Activated B cell treated with CpG ODN at 0.5 μM for 24 hours (primary cell): ENCODE results near the gene ZNF140. TPM values are rescaled to one million over a fixed set of nuclear protein-coding genes. Genes with fewer than 3 reads are reported as not detected.

Experiments used
- ATAC-seq: fragments of 200-7000 bp; cut with Tn5 transposase; one replicate; pipeline ENCODE4 v1.10.0; 2021; ENCODE audit warnings: low read depth, mild to moderate bottlenecking, moderate library complexity
- CTCF ChIA-PET: fragments of 350-600 bp; sonication (Branson Sonifier 250); formaldehyde crosslinking; loops from one replicate; lab custom pipeline; 2021; ENCODE audit warnings: antibody characterized with exemption; lab: Charles Lee
- POLR2A ChIA-PET: fragments of 350-600 bp; sonication (Branson Sonifier 250); formaldehyde crosslinking; loops from one replicate; lab custom pipeline; 2021; ENCODE audit warnings: antibody characterized with exemption; lab: Charles Lee
- DNase-seq: peaks from one replicate; pipeline ENCODE4 v3.0.0; 2022
- H3K27ac Mint-ChIP-seq: one replicate; pipeline ENCODE4 v1.8.0; 2020; ENCODE audit warnings: mixed read lengths
- H3K27me3 Mint-ChIP-seq: one replicate; pipeline ENCODE4 v1.8.0; 2021; ENCODE audit warnings: mixed read lengths
- H3K36me3 Mint-ChIP-seq: one replicate; pipeline ENCODE4 v1.8.0; 2021; ENCODE audit warnings: low read depth, mixed read lengths
- H3K4me1 Mint-ChIP-seq: one replicate; pipeline ENCODE4 v1.8.0; 2021; ENCODE audit warnings: mixed read lengths
- H3K4me3 Mint-ChIP-seq: one replicate; pipeline ENCODE4 v1.8.0; 2020; ENCODE audit warnings: mild to moderate bottlenecking, mixed read lengths
- H3K9me3 Mint-ChIP-seq: one replicate; pipeline ENCODE4 v1.8.0; 2020; ENCODE audit warnings: mixed read lengths
- CTCF ChIP-seq: fragments of 200-600 bp; IDR thresholded peaks from one replicate; pipeline ENCODE4 v1.8.0; 2022; ENCODE audit warnings: antibody characterized with exemption, mild to moderate bottlenecking
- intact Hi-C: fragments of 100-400 bp; cut with micrococcal nuclease; formaldehyde crosslinking; loops from one replicate; pipeline ENCODE4 v1.15.1; 2024
- total RNA-seq: library from RNA; stranded (reverse); gene quantifications from 2 replicates; pipeline ENCODE4 v1.2.3, GENCODE V29; 2022

ZNF140 gene
- total RNA-seq, 1 donor from 2014 or later, result 20.6 TPM

- Mint-ChIP-seq H3K4me3 (no peak overlapping the region), H3K27ac (no peak overlapping the region), H3K27me3 (no peaks in the 10 kb centered on the region), H3K36me3 (peaks cover 69% of the 10 kb centered on the region), H3K4me1 (no peaks in the 10 kb centered on the region), H3K9me3 (peaks cover 33% of the 10 kb centered on the region)
- ChIA-PET CTCF (no interaction called here), POLR2A (interaction anchor here (1.0 kb wide), 1 partner anchor 71 kb away, joined by 3 read pairs; no protein-coding TSS in a partner anchor)
- ATAC-seq (no peak), DNase-seq (no peak)
- intact Hi-C loops, result no loop called here
- TF ChIP-seq CTCF, result no peak
Measured at GRCh38 chr12:133057446-133057845, 23.3 kb upstream of the ZNF140 start.

GRCh38 chr12:133058203-133059113 is 22.3 kb upstream of the ZNF140 start:
- Mint-ChIP-seq H3K36me3 (peaks cover 69% of the 10 kb centered on the region), H3K9me3 (peaks cover 36% of the 10 kb centered on the region), H3K27ac (no peak overlapping the region), H3K27me3 (no peaks in the 10 kb centered on the region), H3K4me1 (no peaks in the 10 kb centered on the region), H3K4me3 (no peak overlapping the region)
- DNase-seq (no peak), ATAC-seq (no peak)
- ChIA-PET CTCF (no interaction called here), POLR2A (interaction anchor here (0.6 to 1.0 kb wide), 2 partner anchors 12 to 72 kb away, joined by 3 read pairs; no protein-coding TSS in a partner anchor)
- intact Hi-C loops, result no loop called here
- TF ChIP-seq CTCF, result no peak

GRCh38 chr12:133061954-133062353 is 18.8 kb upstream of the ZNF140 start:
- DNase-seq (no peak), ATAC-seq (no peak)
- peaks cover 60% of the 10 kb centered on the region for H3K36me3 Mint-ChIP-seq
- no peak overlapping the region for H3K4me3 Mint-ChIP-seq
- ChIA-PET POLR2A (no interaction called here), CTCF (no interaction called here)
- no peak overlapping the region for H3K27ac Mint-ChIP-seq
- TF ChIP-seq CTCF, result no peak
- H3K9me3 Mint-ChIP-seq, result peaks cover 45% of the 10 kb centered on the region
- intact Hi-C loops, result no loop called here
- H3K27me3 Mint-ChIP-seq, result no peaks in the 10 kb centered on the region
- H3K4me1 Mint-ChIP-seq, result no peaks in the 10 kb centered on the region

- CTCF ChIA-PET, result no interaction called here
- intact Hi-C loops, result no loop called here
- no peaks in the 10 kb centered on the region for H3K4me1 Mint-ChIP-seq
- H3K27me3 Mint-ChIP-seq, result no peaks in the 10 kb centered on the region
- no peak for TF ChIP-seq CTCF
- ATAC-seq, result no peak
- peaks cover 47% of the 10 kb centered on the region for H3K36me3 Mint-ChIP-seq
- no peak for DNase-seq
- no peak overlapping the region for H3K27ac Mint-ChIP-seq
- H3K4me3 Mint-ChIP-seq, result no peak overlapping the region
- POLR2A ChIA-PET, result no interaction called here
- peaks cover 45% of the 10 kb centered on the region for H3K9me3 Mint-ChIP-seq
Measured at GRCh38 chr12:133063556-133063955, 17.2 kb upstream of the ZNF140 start.

GRCh38 chr12:133073836-133074235 is 6.9 kb upstream of the ZNF140 start:
- H3K4me1 Mint-ChIP-seq, result no peaks in the 10 kb centered on the region
- ATAC-seq (no peak), DNase-seq (no peak)
- POLR2A ChIA-PET, result no interaction called here
- no peak overlapping the region for H3K27ac Mint-ChIP-seq
- no peak overlapping the region for H3K4me3 Mint-ChIP-seq
- H3K9me3 Mint-ChIP-seq, result peaks cover 42% of the 10 kb centered on the region
- H3K36me3 Mint-ChIP-seq, result peaks cover 18% of the 10 kb centered on the region
- intact Hi-C loops, result no loop called here
- CTCF ChIA-PET, result no interaction called here
- no peaks in the 10 kb centered on the region for H3K27me3 Mint-ChIP-seq
- no peak for TF ChIP-seq CTCF
